ENCODE data around the gene HSH2D.

Gene HSH2D

GRCh38 chr19:16184665-16185122 is 41.2 kb downstream of the HSH2D start:
- Histone ChIP-seq H3K9me2 (ENCODE audit: low read depth, low read length) (no peaks in the 10 kb centered on the region), H3K27me3 (ENCODE audit: insufficient read depth, low read length) (no peaks in the 10 kb centered on the region; the same call in 1 of the 2 replicates), H3F3A (ENCODE audit: insufficient read depth, low read length) (no peaks in the 10 kb centered on the region; the same call in 1 of the 2 replicates), H2AFZ (ENCODE audit: low read length) (peak overlapping the region; percentile 34; the same call in 1 of the 2 replicates), H3K36me3 (ENCODE audit: insufficient read depth, low read length) (peaks cover 23% of the 10 kb centered on the region; the same call in 1 of the 2 replicates), H3K4me2 (ENCODE audit: low read length) (peak overlapping the region; percentile 85), H3K9ac (ENCODE audit: low read length) (peak overlapping the region; percentile 36; the same call in 1 of the 2 replicates), H3K4me1 (ENCODE audit: insufficient read depth, low read length, severe bottlenecking) (peaks cover 29% of the 10 kb centered on the region), H3K79me2 (ENCODE audit: insufficient read depth, low read length) (no peaks in the 10 kb centered on the region), H3K4me3 (ENCODE audit: low read depth, low read length, poor library complexity, severe bottlenecking) (peak overlapping the region; percentile 86), H3K27ac (ENCODE audit: low read depth, low read length, poor library complexity, severe bottlenecking) (no peak overlapping the region), H4K20me1 (ENCODE audit: insufficient read depth, low read length) (no peaks in the 10 kb centered on the region), H3K9me3 (ENCODE audit: low read length) (no peaks in the 10 kb centered on the region)
- TF ChIP-seq CTCF (IDR thresholded peaks at IDR 0.05; ENCODE audit: low read length) (no peak), EZH2 (IDR thresholded peaks at IDR 0.05; ENCODE audit: borderline replicate concordance, low read length) (no peak)

- no peaks in the 10 kb centered on the region for H3K9me2 ChIP-seq (ENCODE audit: low read depth, low read length)
- no peaks in the 10 kb centered on the region for H3K27me3 ChIP-seq (ENCODE audit: insufficient read depth, low read length)
- H3K36me3 ChIP-seq (ENCODE audit: insufficient read depth, low read length): peaks cover 28% of the 10 kb centered on the region
- no peaks in the 10 kb centered on the region; the same call in 1 of the 2 replicates for H3F3A ChIP-seq (ENCODE audit: insufficient read depth, low read length)
- H3K79me2 ChIP-seq (ENCODE audit: insufficient read depth, low read length): no peaks in the 10 kb centered on the region
- no peaks in the 10 kb centered on the region for H3K9me3 ChIP-seq (ENCODE audit: low read length)
- H3K4me3 ChIP-seq (ENCODE audit: low read depth, low read length, poor library complexity, severe bottlenecking): peak within 1 kb of the TSS; percentile 86
- peak within 1 kb of the TSS; percentile 85 for H3K4me2 ChIP-seq (ENCODE audit: low read length)
- TF ChIP-seq EZH2 (IDR thresholded peaks at IDR 0.05; ENCODE audit: borderline replicate concordance, low read length) (no peak), CTCF (IDR thresholded peaks at IDR 0.05; ENCODE audit: low read length) (no peak)
- H4K20me1 ChIP-seq (ENCODE audit: insufficient read depth, low read length): no peaks in the 10 kb centered on the region
- H3K4me1 ChIP-seq (ENCODE audit: insufficient read depth, low read length, severe bottlenecking): peaks cover 29% of the 10 kb centered on the region
- H3K9ac ChIP-seq (ENCODE audit: low read length): peak within 1 kb of the TSS; percentile 87
- peak within 1 kb of the TSS; percentile 30 for H3K27ac ChIP-seq (ENCODE audit: low read depth, low read length, poor library complexity, severe bottlenecking)
- H2AFZ ChIP-seq (ENCODE audit: low read length): peak within 1 kb of the TSS; percentile 34; the same call in 1 of the 2 replicates
These were observed 41.8 kb downstream of the HSH2D start, which contains the start of gene FAM32A for GRCh38 chr19:16185123-16185767. Gene FAM32A, plus strand, starts transcription at chr19:16185410. Its CDS starts 33 bp downstream, at chr19:16185443.

GRCh38 chr19:16185768-16186123 is 42.3 kb downstream of the HSH2D start:
- TF ChIP-seq CTCF (IDR thresholded peaks at IDR 0.05; ENCODE audit: low read length) (peak; percentile 48; the same call in 1 of the 2 replicates), EZH2 (IDR thresholded peaks at IDR 0.05; ENCODE audit: borderline replicate concordance, low read length) (no peak)
- no peaks in the 10 kb centered on the region for H3K79me2 ChIP-seq (ENCODE audit: insufficient read depth, low read length)
- peak overlapping the region; percentile 85 for H3K4me2 ChIP-seq (ENCODE audit: low read length)
- H3K4me1 ChIP-seq (ENCODE audit: insufficient read depth, low read length, severe bottlenecking): peaks cover 29% of the 10 kb centered on the region
- no peaks in the 10 kb centered on the region for H3K9me3 ChIP-seq (ENCODE audit: low read length)
- no peaks in the 10 kb centered on the region for H3K27me3 ChIP-seq (ENCODE audit: insufficient read depth, low read length)
- H3K9ac ChIP-seq (ENCODE audit: low read length): peak overlapping the region; percentile 87
- no peak overlapping the region for H2AFZ ChIP-seq (ENCODE audit: low read length)
- no peaks in the 10 kb centered on the region for H4K20me1 ChIP-seq (ENCODE audit: insufficient read depth, low read length)
- peak overlapping the region; percentile 30 for H3K27ac ChIP-seq (ENCODE audit: low read depth, low read length, poor library complexity, severe bottlenecking)
- no peaks in the 10 kb centered on the region; the same call in 1 of the 2 replicates for H3F3A ChIP-seq (ENCODE audit: insufficient read depth, low read length)
- H3K36me3 ChIP-seq (ENCODE audit: insufficient read depth, low read length): peaks cover 33% of the 10 kb centered on the region
- H3K4me3 ChIP-seq (ENCODE audit: low read depth, low read length, poor library complexity, severe bottlenecking): peak overlapping the region; percentile 86
- no peaks in the 10 kb centered on the region for H3K9me2 ChIP-seq (ENCODE audit: low read depth, low read length)
